Midbrain (tissue), 1 donor: ENCODE data around the gene IGHMBP2.

ENCODE experiments used
- DNase-seq: peaks from one replicate; lab custom pipeline; 2025; lab: John Stamatoyannopoulos, UW

Gene IGHMBP2

DNA sequence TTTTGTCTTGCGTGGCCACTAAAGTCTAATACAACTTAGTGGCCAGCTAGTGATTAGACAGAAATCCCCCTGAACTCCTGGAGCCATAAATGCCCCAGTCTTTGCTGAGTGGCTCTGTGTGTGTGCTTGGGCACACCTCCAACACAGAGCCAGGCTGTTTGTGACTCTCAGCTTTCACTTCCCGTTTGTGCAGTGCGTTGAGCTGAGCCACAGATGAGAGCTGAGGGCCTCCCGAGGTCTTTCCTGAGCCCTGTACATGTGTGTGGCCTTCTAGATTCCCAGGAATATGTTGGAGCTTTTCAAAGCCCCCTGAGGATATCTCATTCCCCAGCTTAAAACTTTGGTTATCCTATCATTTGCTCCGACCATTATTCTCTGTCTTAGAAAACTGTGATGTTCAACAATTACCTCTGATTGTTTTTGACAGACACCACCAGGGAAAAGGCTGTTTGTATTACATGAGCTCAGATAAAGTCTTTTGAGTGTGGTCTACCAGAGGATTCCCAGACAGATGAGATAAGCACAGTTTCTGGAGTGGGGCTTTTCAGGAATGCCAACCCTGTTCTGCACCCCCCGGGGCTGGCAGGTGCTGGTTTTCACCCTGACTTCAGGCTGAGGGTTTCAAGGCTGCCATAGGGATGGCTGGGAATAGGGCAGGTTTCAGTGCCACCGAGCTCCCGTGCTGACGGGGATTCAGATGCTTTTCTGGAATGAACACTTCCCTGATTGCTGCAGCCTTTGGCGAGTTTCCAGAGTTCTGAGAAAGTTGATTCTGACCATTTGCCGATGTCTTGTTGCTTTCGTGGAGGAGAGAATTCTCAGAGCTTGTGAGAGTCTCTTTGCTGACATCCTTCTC is 23.8 kb downstream of the IGHMBP2 start:
- DNase-seq = no peak

DNA sequence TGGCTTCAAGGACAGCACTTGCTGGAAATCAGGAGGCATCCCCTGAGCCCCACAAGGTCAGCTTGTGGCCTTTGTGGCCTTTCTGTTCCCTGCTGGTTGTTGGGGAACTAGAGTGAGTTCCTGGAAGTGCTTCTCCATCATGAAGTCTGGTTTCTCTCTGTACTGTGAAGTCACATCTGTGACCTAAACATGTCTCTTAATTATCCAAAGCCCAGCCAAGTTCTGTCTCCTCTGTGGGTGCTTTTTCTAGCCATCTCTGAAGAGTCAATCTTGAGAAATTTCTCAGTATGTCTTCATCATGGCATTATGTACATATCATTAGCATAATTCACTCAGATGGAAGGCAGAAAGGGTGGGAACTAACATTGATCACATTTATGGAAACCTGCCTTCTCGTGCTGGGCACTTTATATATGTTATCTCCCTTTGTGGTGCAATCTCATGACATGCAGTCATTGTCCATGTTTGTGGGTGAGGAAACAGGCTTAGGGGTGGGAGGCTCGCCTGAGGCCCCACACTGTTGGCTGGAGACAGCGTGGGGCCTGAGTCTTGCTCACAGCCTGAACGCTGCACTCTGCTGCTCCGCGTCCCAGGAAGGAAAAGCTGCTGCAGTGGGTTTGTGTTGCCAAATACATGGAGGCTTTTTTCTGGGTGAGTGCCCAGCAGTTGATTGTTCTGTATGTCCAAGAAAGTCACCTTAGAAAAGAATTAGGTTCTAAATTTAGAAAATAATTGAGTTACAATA is 24.6 kb downstream of the IGHMBP2 start:
- DNase-seq = no peak

DNA sequence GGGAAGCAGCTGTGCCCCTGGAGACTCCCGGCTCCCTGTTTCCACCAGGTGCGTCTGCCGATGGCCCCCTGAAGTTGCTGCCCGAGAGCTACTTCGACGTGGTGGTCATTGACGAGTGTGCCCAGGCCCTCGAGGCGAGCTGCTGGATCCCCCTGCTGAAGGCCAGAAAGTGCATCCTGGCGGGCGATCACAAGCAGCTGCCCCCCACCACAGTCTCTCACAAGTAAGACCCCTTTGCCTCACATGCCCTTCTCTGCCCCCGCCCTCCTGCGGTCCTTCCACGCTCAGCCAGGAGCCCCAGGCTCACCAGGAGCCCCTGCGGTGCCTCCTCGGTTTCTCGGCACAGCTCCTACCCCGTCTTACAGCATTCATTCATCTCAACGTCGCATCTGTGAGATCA is 25.4 kb downstream of the IGHMBP2 start:
- DNase-seq = no peak

DNA sequence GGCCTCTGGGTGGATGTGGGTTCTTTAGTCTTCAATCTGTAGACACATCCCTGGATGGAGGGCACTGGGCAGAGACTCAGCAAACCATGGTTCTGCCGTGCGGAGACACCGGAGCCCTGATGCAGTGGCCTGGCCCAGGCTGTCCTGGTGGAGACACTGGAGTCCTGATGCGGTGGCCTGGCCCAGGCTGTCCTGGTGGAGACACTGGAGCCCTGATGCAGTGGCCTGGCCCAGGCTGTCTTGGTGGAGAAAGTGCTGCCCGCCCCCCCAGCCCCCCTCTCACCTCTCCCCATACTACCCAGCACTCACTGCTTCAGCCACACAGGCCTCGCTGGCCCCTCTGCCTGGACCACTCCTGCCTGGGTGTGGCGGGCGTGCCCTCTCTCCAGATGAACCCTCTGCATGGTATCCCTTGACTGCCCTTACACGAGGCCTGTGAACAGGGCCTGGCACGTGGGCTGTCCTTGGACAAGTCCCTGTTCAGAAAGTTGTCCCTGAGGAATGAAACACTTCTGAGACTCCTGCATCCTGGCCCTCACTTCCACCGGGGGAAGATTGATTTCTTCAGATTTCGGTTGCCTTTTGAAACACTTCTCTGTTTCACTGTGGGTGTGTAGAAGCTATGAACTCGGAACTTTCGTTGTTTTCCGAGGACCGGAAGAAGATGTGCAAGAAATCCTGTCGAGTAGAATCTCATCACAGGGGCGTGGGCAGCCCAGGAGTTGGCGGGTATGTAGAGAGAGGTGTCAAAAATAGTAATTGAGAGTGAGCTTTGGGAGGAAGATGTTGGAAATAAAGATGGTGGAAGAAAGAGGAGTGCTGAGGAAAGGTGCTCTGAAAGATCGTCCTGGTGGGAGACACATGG is 26.2 kb downstream of the IGHMBP2 start:
- no peak for DNase-seq

DNA sequence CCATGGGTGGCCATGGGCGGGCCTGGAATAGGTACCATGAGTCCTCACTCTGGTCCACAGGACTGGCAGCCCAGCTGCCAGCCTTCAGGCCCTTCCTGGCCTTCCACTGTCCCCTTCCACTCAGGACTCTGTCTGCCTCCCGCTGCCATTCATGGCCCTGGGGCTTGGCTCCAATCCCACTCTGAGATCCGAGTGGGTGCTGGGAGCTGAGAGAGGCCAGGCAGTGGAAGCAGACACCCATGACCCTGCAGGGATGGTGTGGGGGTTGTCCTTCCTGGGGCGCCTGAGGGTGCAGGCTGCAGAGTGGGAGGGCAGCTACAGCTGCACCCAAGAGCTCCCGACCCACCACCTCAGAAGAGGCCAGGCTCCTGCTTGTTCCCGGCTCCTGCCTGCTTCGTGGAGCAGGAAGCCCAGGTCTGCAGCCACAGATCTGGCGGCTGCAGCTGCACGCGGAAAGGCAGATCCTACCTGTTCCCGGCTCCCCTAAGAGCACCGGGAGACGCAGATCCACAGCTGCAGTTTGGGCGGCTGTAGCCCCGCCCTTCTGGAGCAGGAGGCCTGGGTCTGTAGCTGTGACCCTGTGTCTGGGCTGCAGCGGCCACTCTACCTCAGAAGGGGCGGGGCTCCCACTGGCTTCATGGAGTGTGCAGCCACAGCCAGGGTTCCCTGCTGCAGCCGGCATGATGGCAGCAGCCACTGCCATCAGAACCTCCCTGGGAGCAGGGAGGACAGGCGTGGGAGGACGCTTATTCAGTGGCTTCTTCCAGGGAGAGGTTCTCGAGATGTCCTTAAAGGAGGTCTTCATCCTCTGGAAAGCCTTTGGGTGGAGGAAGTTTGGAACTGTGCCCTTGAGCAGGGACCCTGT is 27.5 kb downstream of the IGHMBP2 start:
- no peak for DNase-seq

DNA sequence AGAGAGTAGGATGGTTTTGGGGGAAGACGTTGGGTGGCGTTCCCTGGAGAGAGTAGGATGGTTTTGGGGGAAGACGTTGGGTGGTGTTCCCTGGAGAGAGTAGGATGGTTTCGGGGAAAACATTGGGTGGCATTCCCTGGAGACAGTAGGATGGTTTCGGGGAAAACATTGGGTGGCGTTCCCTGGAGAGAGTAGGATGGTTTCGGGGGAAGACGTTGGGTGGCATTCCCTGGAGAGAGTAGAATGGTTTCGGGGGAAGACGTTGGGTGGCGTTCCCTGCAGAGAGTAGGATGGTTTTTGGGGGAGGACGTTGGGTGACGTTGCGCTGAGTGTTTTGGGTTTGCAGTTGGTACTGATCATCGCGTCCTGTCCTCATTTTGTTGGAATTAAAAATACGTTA is 28.2 kb downstream of the IGHMBP2 start:
- no peak for DNase-seq

DNA sequence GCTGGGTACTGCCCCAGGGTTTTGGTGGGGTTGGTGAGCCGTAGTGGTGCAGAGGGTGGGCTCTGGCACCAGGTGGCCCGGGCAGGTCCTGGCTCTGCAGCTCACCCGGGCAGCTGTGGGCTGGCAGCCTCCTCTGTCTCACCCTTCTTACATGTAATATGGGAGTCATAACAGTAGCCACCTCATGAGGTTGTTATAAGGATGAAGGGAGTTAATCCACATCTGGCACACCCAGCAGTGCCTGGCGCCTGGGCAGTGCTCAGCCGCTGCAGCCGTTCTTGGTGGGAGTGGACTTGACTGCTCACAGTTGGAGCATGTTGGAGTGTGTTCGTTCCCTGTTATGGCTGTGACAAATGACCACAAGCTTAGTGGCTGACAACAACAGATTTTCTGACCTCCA is 28.7 kb downstream of the IGHMBP2 start:
- no peak for DNase-seq

DNA sequence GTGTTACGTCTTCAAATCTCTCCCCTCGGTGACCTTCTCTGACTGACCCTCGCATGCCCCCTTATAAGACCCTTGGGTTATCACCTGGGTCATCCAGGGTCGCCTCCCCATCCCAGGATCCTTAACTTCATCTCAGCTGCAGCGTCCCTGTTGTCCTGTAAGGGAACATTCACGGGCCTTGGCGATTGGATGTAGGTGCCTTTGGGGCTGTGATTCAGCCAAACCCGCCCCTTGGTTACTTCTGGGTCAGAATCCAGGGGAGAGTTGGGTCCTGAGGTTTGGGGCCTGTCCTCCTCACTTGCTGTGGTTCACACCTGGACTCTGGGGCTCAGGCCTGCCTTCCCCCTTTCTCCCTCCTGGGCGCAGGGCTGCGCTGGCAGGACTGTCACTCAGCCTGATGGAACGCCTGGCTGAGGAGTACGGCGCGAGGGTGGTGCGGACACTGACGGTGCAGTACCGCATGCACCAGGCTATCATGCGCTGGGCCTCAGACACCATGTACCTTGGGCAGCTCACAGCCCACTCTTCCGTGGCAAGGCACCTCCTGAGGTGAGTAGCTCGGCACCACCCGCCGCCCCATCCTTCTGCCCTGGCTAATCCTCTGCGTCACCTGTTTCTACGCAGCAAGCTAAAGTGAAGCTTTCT is 29.4 kb downstream of the IGHMBP2 start:
- no peak for DNase-seq

DNA sequence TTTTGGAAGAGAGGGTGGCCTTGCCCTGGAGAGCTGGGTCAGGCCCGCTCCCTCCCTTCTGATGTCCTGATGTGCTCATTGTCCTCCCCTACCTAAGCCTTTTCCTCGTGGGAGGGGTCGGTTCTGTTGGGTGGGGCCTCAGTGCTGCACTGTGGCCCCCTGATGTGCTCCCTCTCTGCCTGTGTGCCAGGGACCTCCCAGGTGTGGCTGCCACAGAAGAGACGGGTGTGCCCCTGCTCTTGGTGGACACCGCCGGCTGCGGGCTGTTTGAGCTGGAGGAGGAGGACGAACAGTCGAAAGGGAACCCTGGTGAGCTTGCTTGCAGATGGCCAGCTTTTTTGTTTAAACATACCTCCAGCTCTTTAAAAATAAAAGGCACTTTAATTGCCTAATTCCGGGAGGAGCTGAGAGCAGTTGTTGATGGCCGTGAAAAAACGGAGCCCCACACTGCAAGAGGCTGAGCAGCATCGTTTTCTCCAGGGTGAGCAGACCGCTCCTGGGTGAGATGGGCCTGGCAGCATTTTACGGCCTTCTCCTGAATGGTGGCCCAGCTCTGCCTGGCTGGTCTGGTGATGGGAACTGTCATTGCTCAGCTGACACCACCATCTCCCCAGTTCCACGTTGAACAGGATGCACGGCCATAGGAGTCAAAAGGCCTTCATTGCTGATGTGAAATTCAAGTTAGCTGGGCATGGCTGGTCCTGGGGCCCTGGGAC is 30.1 kb downstream of the IGHMBP2 start:
- DNase-seq = no peak

DNA sequence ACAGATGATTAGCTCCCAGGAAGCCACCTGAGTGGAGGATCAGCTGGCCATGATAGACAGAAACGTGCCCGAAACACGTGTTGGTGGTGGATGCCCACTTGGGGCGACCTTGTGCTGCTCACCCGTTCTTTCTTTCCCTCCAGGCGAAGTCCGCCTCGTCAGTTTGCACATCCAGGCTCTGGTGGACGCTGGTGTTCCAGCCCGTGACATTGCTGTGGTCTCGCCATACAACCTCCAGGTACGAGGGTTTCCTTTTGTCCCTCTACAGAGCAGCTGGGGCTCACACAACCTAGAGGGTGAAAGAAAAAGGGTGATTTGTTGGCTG is 30.6 kb downstream of the IGHMBP2 start:
- no peak for DNase-seq

DNA sequence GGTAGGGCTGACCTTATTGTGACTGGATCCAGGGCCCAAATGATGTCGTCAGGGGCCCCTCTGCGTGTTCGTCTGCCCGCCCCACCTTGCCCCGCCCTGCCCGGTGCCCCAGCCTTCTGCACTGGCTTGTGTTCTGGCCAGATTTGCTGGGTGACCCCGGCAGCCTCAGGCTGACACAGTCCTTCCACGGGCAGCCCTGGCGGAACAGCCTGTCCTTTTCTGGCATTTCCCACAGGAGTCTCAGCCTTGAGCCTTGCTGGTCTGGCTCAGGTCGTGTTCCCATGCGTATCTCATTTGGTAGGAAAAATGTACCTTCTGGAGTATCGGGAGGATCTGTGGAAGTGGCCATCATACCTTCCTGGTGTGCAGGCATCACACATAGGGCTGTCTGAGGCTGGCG is 31.0 kb downstream of the IGHMBP2 start:
- no peak for DNase-seq

DNA sequence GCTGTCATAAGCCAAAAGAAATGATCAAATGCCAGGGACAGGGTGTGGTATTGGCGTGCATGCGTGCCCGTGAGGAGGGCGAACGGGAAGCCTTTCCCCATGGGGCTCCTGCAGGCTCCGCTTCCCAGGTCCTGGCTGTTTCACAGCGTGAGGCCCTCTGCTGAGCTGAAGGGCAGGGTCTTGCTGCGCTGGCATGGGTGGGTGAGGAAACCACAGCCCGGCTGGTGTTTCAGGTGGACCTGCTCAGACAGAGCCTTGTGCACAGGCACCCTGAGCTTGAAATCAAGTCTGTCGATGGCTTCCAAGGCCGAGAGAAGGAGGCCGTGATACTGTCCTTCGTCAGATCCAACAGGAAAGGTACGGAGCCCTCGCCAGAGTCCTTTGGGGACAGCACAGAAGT is 31.4 kb downstream of the IGHMBP2 start:
- no peak for DNase-seq

DNA sequence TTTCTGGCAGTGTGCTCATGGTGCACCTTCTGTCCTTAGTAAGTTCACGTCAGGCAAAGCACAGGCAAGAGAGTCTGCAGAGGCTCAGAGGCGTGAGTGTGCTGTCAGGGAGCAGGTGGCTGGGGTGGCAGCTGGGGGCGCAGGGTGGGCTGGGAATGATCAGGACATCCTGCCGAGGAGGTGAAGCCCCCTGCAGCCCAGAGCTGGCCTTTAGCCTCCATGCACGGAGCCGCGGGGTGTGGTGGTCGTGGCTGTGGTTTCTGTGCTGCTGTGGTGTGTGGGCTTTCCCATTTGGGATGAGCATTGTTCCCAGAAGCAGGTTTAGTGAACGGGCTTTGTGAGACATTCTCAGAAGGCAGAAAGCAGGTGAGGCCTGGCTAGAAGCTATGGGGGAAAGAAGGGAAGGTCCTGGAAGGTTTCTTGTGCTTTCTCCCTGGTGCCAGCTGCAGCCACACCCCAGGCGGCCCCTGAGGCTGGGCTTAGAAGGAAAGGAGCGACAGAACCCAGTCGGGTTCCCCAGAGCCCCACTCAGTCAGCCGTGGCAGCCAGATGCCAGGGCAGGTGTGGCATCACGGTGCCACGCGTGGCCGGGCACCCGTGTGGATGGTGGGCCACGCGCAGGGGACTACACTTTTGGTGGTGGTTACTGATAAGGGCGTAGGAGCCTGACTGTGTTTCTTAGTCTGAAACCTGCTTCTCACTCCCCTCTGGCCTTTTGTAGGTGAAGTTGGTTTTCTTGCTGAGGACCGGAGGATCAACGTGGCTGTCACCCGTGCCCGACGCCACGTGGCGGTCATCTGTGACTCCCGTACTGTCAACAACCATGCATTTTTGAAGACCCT is 32.0 kb downstream of the IGHMBP2 start:
- DNase-seq = no peak

DNA sequence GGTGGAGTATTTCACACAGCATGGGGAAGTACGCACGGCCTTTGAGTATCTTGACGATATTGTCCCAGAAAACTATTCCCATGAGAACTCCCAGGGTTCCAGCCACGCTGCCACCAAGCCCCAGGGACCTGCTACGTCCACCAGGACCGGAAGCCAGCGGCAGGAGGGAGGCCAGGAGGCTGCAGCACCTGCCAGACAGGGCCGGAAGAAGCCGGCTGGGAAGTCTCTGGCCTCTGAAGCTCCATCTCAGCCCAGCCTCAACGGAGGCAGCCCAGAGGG is 32.6 kb downstream of the IGHMBP2 start:
- DNase-seq = no peak

DNA sequence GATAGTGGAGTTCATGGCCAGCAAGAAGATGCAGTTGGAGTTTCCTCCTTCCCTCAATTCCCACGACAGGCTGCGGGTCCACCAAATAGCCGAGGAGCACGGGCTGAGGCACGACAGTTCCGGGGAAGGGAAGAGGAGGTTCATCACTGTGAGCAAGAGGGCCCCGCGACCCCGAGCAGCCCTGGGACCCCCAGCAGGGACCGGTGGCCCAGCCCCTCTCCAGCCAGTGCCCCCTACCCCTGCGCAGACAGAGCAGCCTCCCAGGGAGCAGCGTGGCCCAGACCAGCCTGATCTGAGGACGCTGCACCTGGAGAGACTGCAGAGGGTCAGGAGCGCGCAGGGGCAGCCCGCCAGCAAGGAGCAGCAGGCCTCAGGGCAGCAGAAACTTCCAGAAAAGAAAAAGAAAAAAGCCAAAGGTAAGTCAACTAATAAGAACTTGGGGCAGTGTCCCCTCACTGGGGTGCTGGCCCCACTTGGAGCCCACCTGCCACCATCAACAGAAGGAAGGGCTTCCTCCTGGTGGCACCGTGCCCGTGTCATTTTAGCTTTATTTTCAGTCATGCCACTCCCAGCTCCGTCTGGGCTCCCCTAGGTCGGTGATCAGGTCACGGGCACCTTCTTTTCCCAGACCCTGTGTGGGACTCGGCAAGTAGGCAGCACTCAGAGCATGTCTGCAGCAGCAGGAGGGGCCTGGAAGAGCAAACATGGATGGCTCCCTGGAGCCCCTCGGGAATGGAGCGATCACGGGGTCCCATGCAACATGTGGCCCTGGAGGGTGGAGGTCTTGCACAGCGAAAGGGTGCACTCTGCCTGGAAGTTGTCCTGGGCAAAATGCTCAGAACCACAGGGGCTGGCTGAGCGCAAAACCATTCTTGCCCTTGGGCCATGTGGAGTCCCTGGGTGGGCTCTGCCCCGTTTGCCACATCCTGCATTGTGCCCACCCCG is 33.3 kb downstream of the IGHMBP2 start:
- no peak for DNase-seq

DNA sequence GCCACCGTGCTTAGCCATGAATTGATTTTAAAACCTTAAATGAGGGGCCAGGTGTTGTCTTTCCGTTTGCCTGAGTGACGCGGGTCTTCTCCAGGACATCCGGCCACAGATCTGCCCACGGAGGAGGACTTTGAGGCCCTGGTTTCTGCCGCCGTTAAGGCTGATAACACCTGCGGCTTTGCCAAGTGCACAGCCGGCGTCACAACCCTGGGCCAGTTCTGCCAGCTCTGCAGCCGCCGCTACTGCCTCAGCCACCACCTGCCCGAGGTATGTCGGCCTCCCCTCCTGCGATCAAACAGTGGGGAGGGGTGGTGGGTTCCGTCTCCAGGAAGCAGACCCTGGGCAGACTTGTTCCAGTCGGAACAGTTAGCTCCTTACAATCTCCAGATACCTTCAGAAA is 34.4 kb downstream of the IGHMBP2 start:
- no peak for DNase-seq

DNA sequence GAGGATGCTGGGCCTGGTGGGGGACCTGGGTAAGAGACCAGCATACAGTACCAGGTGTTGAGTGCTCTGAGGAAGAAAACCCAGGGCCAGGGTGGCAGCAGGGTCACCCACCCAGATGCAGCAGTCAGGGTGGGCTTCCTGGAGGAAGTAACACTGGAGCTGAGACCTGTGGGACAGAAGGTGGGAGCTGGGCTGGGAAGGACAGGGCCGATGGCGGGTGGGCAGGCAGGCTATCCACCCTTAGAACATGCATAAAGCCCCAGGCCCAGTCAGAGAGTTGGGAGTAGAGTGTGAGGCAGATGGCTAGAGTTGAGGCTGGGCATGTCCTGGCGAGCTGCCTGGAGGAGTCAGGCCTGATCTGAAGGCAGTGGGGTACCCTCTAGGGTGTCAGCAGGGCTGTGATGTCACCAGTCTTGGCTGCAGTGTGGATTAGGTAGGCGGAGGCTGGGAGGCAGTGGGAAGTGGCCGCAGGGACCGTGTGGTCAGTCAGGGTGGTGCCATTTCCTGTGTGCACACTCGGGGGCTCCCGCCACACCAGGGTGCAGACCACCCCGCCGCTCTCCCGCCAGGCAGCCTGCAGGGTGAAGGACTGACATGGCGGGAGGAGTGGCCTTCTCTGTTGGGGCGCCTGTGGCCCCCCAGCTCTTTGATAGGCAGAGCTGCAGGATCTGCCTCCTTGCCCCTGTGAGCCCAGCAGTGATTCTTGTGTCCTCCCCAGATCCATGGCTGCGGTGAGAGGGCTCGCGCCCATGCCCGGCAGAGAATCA is 35.3 kb downstream of the IGHMBP2 start:
- DNase-seq = no peak
